Measurements from ENCODE around the gene TMEM179B.
A peak's percentile ranks its signal among the peaks of the same experiment; 100 is the strongest.

- peak in 1 of 3 experiments; percentile 1; a peak in 1 of 6 replicates for TF ChIP-seq CTCF (IDR thresholded peaks at IDR 0.05 in 2 of 3, conservative IDR thresholded peaks at IDR 0.05 in 1 of 3; ENCODE audit: insufficient read depth in 2 of 3, low read depth in 1 of 3, low read length in 3 of 3)
- TF ChIP-seq SUPT5H (IDR thresholded peaks at IDR 0.05), result peak; percentile 99
- no peak for TF ChIP-seq FOSL1 (tag; conservative IDR thresholded peaks at IDR 0.05)
- no peak for TF ChIP-seq CSDE1 (IDR thresholded peaks at IDR 0.05)
- no peak; the same call in 1 of the 2 replicates for TF ChIP-seq KAT7 (CRISPR knock-in tag; IDR thresholded peaks at IDR 0.05; ENCODE audit: borderline replicate concordance)
- TF ChIP-seq MYBL2 (IDR thresholded peaks at IDR 0.05; ENCODE audit: low read depth), result no peak
- TF ChIP-seq MYBL2 (CRISPR knock-in tag; IDR thresholded peaks at IDR 0.05; ENCODE audit: borderline replicate concordance), result no peak
- no peak for TF ChIP-seq CHD1 (IDR thresholded peaks at IDR 0.05; ENCODE audit: low read length)
- TF ChIP-seq EP300 (IDR thresholded peaks at IDR 0.05; ENCODE audit: low read length), result no peak
- TF ChIP-seq MXI1 (IDR thresholded peaks at IDR 0.05; ENCODE audit: low read depth, low read length), result no peak
These were observed 33.2 kb upstream of the TMEM179B start, which contains the start of gene ZBTB3 for GRCh38 chr11:62753736-62754603.
